ENCODE measurements around the gene RBFOX2. TPM values are rescaled to one million over a fixed set of nuclear protein-coding genes. Genes with fewer than 3 reads are reported as not detected.

RBFOX2 gene
- total and polyA plus RNA-seq, 2 of the 8 experiments (the other 6 are each of a cell fraction or from before 2014, with no cell fraction given): 121 to 122 TPM

- Histone ChIP-seq H3K9me3 (ENCODE audit: insufficient read depth in 2 of 2, low read depth in 1 of 2, low read length in 1 of 2) (no peaks in the 10 kb centered on the region), H3K18ac (ENCODE audit: extremely low read depth, low read length) (no peak overlapping the region), H4K8ac (ENCODE audit: extremely low read depth, insufficient read depth, low read length) (no peak overlapping the region), H4K5ac (ENCODE audit: insufficient read length, low read depth, low read length) (no peak overlapping the region), H3K4ac (replicated peaks; ENCODE audit: insufficient read length, low read depth, low read length) (no peak overlapping the region), H3K79me2 (ENCODE audit: control insufficient read depth in 1 of 2, insufficient read depth in 2 of 2, low read length in 2 of 2) (peaks cover 0 to 36% of the 10 kb centered on the region in 2 experiments; a peak in 2 of 4 replicates), H3K4me2 (ENCODE audit: insufficient read depth in 1 of 2, low read depth in 2 of 2, low read length in 2 of 2) (no peak overlapping the region), H2AK5ac (ENCODE audit: low read depth, low read length) (no peak overlapping the region), H3K79me1 (ENCODE audit: low read depth, low read length) (no peaks in the 10 kb centered on the region), H3K14ac (ENCODE audit: insufficient read length) (no peak overlapping the region), H2BK15ac (ENCODE audit: low read length) (no peak overlapping the region), H3K27me3 (replicated peaks in 1 of 4; ENCODE audit: control insufficient read depth in 3 of 4, extremely low read depth in 1 of 4, insufficient read depth in 3 of 4, low read length in 3 of 4) (no peaks in the 10 kb centered on the region), H4K20me1 (replicated peaks in 1 of 2; ENCODE audit: control insufficient read depth in 1 of 2, insufficient read depth in 2 of 2, low read length in 2 of 2) (peaks cover 0 to 2% of the 10 kb centered on the region in 2 experiments), H2BK20ac (ENCODE audit: low read length) (no peak overlapping the region), H2BK120ac (replicated peaks; ENCODE audit: low read depth, low read length) (no peak overlapping the region), H2BK5ac (ENCODE audit: low read depth, low read length) (no peak overlapping the region), H3K23ac (ENCODE audit: insufficient read length) (no peak overlapping the region), H3K9ac (replicated peaks in 1 of 4; ENCODE audit: extremely low read depth in 1 of 4, low read depth in 3 of 4, low read length in 3 of 4) (no peak overlapping the region), H2AFZ (ENCODE audit: low read length) (no peak overlapping the region), H3K23me2 (ENCODE audit: low read depth, low read length) (no peaks in the 10 kb centered on the region), H3K36me3 (ENCODE audit: control insufficient read depth in 2 of 4, insufficient read depth in 4 of 4, low read length in 3 of 4) (no peaks in the 10 kb centered on the region), H2BK12ac (ENCODE audit: low read depth, low read length) (no peak overlapping the region), H3K56ac (replicated peaks; ENCODE audit: insufficient read length, low read depth, low read length) (no peak overlapping the region), H3K4me1 (replicated peaks in 1 of 4; ENCODE audit: control insufficient read depth in 3 of 4, insufficient read depth in 4 of 4, low read length in 3 of 4) (no peaks in the 10 kb centered on the region), H3K27ac (ENCODE audit: low read depth, low read length) (no peak overlapping the region), H3K4me3 (ENCODE audit: extremely low read depth in 1 of 4, insufficient read depth in 2 of 4, low read depth in 3 of 4, low read length in 4 of 4) (no peak overlapping the region), H4K91ac (replicated peaks; ENCODE audit: insufficient read length, low read length) (no peak overlapping the region)
- ChIA-PET POLR2A (ENCODE audit: partially characterized antibody) (no interaction called here), CTCF (ENCODE audit: partially characterized antibody) (interaction anchor here (1.5 kb wide), 1 partner anchor 10 kb away, joined by 4 read pairs; no protein-coding TSS in a partner anchor)
- 85% methylated on average over 1 of the region's 1 CpG; no CpG with 5 or more reads in 1 of the 2 experiments for WGBS, 2 experiments (ENCODE audit: extremely low coverage in 1 of 2, insufficient coverage in 1 of 2, insufficient read length in 1 of 2, insufficient replicate concordance in 2 of 2, low coverage in 1 of 2, low lambda C conversion rate in 2 of 2, missing lambda C conversion rate in 1 of 2)
- DNase-seq (ENCODE audit: low read depth in 1 of 2, low spot score in 2 of 2) (no peak), FAIRE-seq (no peak)
- TF ChIP-seq CEBPB (IDR thresholded peaks at IDR 0.05; ENCODE audit: low read depth, low read length): no peak
- no peak for TF ChIP-seq EP300 (IDR thresholded peaks at IDR 0.05; ENCODE audit: borderline replicate concordance in 1 of 2, low read depth in 2 of 2, low read length in 2 of 2)
- TF ChIP-seq EZH2 (IDR thresholded peaks at IDR 0.05; ENCODE audit: low read depth, low read length, severe bottlenecking): no peak
- TF ChIP-seq CTCF (IDR thresholded peaks at IDR 0.05; ENCODE audit: control extremely low read depth in 1 of 3, insufficient read depth in 1 of 3, low read depth in 1 of 3, low read length in 3 of 3): no peak
- no peak for TF ChIP-seq SIN3A (conservative IDR thresholded peaks at IDR 0.05 in 1 of 2, IDR thresholded peaks at IDR 0.05 in 1 of 2; ENCODE audit: low read depth in 1 of 2, low read length in 2 of 2)
- no peak for TF ChIP-seq KDM5A (IDR thresholded peaks at IDR 0.05; ENCODE audit: low read length)
- TF ChIP-seq CTBP2 (IDR thresholded peaks at IDR 0.05; ENCODE audit: borderline replicate concordance, insufficient read depth, insufficient read length, low read length): no peak
- no peak for TF ChIP-seq MAX (IDR thresholded peaks at IDR 0.05)
- TF ChIP-seq KDM1A (IDR thresholded peaks at IDR 0.05; ENCODE audit: borderline replicate concordance, low read length): no peak
- no peak for TF ChIP-seq CREB1 (IDR thresholded peaks at IDR 0.05)
- no peak for TF ChIP-seq YY1 (IDR thresholded peaks at IDR 0.05; ENCODE audit: low read depth, low read length)
These were observed 233.1 kb downstream of the RBFOX2 start for GRCh38 chr22:35795476-35795875.

Data from H1 (cell line).